ENCODE results near the gene PEX16. TPM values are rescaled to one million over a fixed set of nuclear protein-coding genes. Genes with fewer than 3 reads are reported as not detected.

PEX16 gene
- total RNA-seq, 1 experiment from 2014 or later, result 33.2 TPM

DNA sequence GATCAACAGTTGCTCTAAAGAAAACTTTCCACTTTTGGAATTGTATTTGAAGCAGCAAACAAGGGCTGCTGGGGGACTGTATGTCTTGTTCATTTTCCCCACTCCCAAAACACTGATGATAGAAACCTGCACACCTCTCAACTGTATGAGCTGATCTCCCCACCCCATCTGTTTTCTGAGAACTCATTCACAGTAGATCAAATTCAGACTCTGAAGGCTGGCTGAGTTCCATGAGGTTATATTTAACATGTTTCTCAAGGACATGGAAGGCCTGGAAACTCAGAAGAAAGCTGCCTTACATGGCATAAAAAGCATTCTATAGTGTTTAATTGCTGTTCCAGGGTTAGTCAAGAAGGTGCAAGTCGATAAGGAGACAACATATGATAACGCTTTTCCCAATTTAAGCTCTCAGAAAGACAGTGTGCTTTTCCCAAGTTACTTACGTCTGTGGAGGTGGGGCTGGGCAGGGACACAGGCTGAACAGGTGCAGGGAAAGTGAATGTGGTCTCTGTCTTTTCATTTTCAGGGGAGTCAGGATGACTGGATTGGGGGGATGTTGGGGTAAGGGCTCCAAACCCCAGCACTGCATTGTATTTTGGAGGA is 27.8 kb upstream of the PEX16 start:
- intact Hi-C loops (cut with micrococcal nuclease), result no loop called here
- H3K36me3 ChIP-seq (ENCODE audit: control insufficient read depth in 1 of 2, insufficient read depth in 2 of 2, low read length in 2 of 2), result 0 out of 4 replicates have a peak, but pooled peaks cover 0 to 3% of the 10 kb centered on the region in 2 experiments
- RAD21 ChIA-PET (ENCODE audit: low non-redundant PET in 1 of 2, low total read pairs in 2 of 2, uncharacterized antibody in 2 of 2, unreplicated experiment in 2 of 2), result no interaction called here
- CTCF ChIA-PET, result no interaction called here
- no peak overlapping the region for H3K4me2 ChIP-seq (ENCODE audit: low read length)
- POLR2A ChIA-PET, result no interaction called here
- DNase-seq (ENCODE audit: low read depth, low spot score) (no peak), ATAC-seq (no peak)
- H2AFZ ChIP-seq (ENCODE audit: low read depth, low read length, poor library complexity, severe bottlenecking), result no peak overlapping the region
- H3K9me3 ChIP-seq (ENCODE audit: control insufficient read depth in 1 of 2, insufficient read depth in 1 of 2, low read depth in 1 of 2, low read length in 2 of 2), result no peaks in the 10 kb centered on the region
- H3K4me1 ChIP-seq (ENCODE audit: control insufficient read depth in 1 of 2, insufficient read depth in 2 of 2, low read length in 2 of 2), result no peaks in the 10 kb centered on the region
- no peaks in the 10 kb centered on the region for H3K27me3 ChIP-seq (ENCODE audit: insufficient read depth, low read length)
- H3K27ac ChIP-seq (ENCODE audit: low read depth, low read length), result no peak overlapping the region
- no peaks in the 10 kb centered on the region for H3K9me2 ChIP-seq (ENCODE audit: insufficient read depth)
- no TSS peak for BruUV-seq (replicated peaks)
- H3K79me2 ChIP-seq (ENCODE audit: insufficient read depth, low read length), result no peaks in the 10 kb centered on the region
- TF ChIP-seq SRF (IDR thresholded peaks at IDR 0.05; ENCODE audit: low read depth), result no peak
- TF ChIP-seq, protein P1, sequence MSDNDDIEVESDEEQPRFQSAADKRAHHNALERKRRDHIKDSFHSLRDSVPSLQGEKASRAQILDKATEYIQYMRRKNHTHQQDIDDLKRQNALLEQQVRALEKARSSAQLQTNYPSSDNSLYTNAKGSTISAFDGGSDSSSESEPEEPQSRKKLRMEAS (IDR thresholded peaks at IDR 0.05), result no peak
- no peak overlapping the region for H3K4me3 ChIP-seq (replicated peaks in 1 of 2; ENCODE audit: low read depth in 1 of 2, low read length in 2 of 2)
- H3K9ac ChIP-seq (ENCODE audit: low read length), result no peak overlapping the region
- H4K20me1 ChIP-seq (ENCODE audit: insufficient read depth), result no peaks in the 10 kb centered on the region

DNA sequence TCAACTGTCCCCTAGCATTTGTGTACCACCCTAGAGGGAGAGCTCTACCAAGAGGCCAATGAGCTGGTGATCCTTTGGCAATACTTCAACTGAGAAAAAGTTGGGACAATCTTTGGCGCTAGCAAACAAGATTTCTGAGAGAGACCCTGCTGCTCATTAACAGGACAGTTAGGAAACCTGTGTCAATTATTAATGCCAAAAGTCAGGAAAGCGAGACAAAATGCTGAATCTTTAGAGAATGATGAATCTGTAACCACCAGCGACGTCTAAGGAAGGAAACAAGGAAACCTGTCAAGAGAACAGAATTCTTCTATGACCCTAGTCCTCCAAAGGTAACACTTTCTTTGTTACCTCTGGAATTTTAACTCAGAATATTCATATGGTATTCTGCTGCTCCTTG is 24.7 kb upstream of the PEX16 start:
- Histone ChIP-seq H3K9me2 (ENCODE audit: insufficient read depth) (no peaks in the 10 kb centered on the region), H3K36me3 (ENCODE audit: control insufficient read depth in 1 of 2, insufficient read depth in 2 of 2, low read length in 2 of 2) (0 out of 4 replicates have a peak, but pooled peaks cover 0 to 3% of the 10 kb centered on the region in 2 experiments), H3K4me1 (ENCODE audit: control insufficient read depth in 1 of 2, insufficient read depth in 2 of 2, low read length in 2 of 2) (no peaks in the 10 kb centered on the region), H3K27me3 (ENCODE audit: insufficient read depth, low read length) (no peaks in the 10 kb centered on the region), H3K4me2 (ENCODE audit: low read length) (no peak overlapping the region), H3K9me3 (ENCODE audit: control insufficient read depth in 1 of 2, insufficient read depth in 1 of 2, low read depth in 1 of 2, low read length in 2 of 2) (no peaks in the 10 kb centered on the region), H3K4me3 (replicated peaks in 1 of 2; ENCODE audit: low read depth in 1 of 2, low read length in 2 of 2) (no peak overlapping the region), H3K9ac (ENCODE audit: low read length) (no peak overlapping the region), H3K79me2 (ENCODE audit: insufficient read depth, low read length) (no peaks in the 10 kb centered on the region), H4K20me1 (ENCODE audit: insufficient read depth) (no peaks in the 10 kb centered on the region), H2AFZ (ENCODE audit: low read depth, low read length, poor library complexity, severe bottlenecking) (no peak overlapping the region), H3K27ac (ENCODE audit: low read depth, low read length) (no peak overlapping the region)
- DNase-seq (ENCODE audit: low read depth, low spot score) (no peak), ATAC-seq (no peak)
- intact Hi-C loops (cut with micrococcal nuclease), result no loop called here
- BruUV-seq (replicated peaks), result no TSS peak
- POLR2A ChIA-PET, result no interaction called here
- CTCF ChIA-PET, result no interaction called here
- RAD21 ChIA-PET (ENCODE audit: low non-redundant PET in 1 of 2, low total read pairs in 2 of 2, uncharacterized antibody in 2 of 2, unreplicated experiment in 2 of 2), result no interaction called here
- no peak for TF ChIP-seq CEBPB (IDR thresholded peaks at IDR 0.05; ENCODE audit: low read depth)
- TF ChIP-seq, protein P2, sequence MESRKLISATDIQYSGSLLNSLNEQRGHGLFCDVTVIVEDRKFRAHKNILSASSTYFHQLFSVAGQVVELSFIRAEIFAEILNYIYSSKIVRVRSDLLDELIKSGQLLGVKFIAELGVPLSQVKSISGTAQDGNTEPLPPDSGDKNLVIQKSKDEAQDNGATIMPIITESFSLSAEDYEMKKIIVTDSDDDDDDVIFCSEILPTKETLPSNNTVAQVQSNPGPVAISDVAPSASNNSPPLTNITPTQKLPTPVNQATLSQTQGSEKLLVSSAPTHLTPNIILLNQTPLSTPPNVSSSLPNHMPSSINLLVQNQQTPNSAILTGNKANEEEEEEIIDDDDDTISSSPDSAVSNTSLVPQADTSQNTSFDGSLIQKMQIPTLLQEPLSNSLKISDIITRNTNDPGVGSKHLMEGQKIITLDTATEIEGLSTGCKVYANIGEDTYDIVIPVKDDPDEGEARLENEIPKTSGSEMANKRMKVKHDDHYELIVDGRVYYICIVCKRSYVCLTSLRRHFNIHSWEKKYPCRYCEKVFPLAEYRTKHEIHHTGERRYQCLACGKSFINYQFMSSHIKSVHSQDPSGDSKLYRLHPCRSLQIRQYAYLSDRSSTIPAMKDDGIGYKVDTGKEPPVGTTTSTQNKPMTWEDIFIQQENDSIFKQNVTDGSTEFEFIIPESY (IDR thresholded peaks at IDR 0.05; ENCODE audit: extremely low read depth, insufficient replicate concordance, low read length), result no peak
- no peak for TF ChIP-seq ZNF274 (IDR thresholded peaks at IDR 0.05; ENCODE audit: low read depth, low read length)
- no peak for TF ChIP-seq SP1 (IDR thresholded peaks at IDR 0.05; ENCODE audit: low read depth)
- TF ChIP-seq, protein P3, sequence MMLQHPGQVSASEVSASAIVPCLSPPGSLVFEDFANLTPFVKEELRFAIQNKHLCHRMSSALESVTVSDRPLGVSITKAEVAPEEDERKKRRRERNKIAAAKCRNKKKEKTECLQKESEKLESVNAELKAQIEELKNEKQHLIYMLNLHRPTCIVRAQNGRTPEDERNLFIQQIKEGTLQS (IDR thresholded peaks at IDR 0.05), result no peak
- TF ChIP-seq JUND (IDR thresholded peaks at IDR 0.05), result no peak
- no peak for TF ChIP-seq ZFX (IDR thresholded peaks at IDR 0.05)
- TF ChIP-seq CBX3 (IDR thresholded peaks at IDR 0.05; ENCODE audit: low read depth), result no peak
- TF ChIP-seq POLR2A (IDR thresholded peaks at IDR 0.05; ENCODE audit: borderline replicate concordance, extremely low read depth, insufficient read depth, insufficient read length), result no peak
- TF ChIP-seq ELF1 (IDR thresholded peaks at IDR 0.05; ENCODE audit: borderline replicate concordance, low read depth), result no peak
- no peak for TF ChIP-seq YY1 (IDR thresholded peaks at IDR 0.05; ENCODE audit: extremely low read depth, insufficient replicate concordance, low read depth, low read length)
